ENCODE results near the gene C5orf22. TPM values are rescaled to one million over a fixed set of nuclear protein-coding genes. Genes with fewer than 3 reads are reported as not detected.

C5orf22 gene
- total and polyA plus RNA-seq, 2 experiments from 2014 or later, result 14.7 to 33.6 TPM

DNA sequence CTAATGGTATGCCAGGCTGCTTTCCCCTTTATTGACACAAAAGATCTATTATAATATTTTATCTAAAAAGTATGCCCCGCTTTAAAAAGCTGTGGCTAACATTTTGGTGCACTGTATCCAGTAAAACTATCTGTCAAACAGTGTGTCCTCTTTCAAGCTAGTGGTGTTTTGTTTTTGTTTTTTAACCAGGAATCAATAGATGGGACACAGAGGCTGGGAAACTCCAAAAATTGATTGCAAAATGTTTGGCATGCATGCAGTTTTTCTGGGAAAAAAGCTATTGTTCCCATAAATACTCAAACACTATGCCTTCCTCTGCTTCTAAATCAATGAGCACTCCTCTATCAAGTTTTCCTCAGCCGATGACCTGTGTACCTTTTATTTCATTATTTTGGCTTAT lies 72.5 kb downstream of the C5orf22 start:
- no peaks in the 10 kb centered on the region for H3K27me3 ChIP-seq
- H3K9me3 ChIP-seq (ENCODE audit: low read depth), result no peaks in the 10 kb centered on the region
- no peak overlapping the region for H3K27ac ChIP-seq
- TF ChIP-seq, protein P1, sequence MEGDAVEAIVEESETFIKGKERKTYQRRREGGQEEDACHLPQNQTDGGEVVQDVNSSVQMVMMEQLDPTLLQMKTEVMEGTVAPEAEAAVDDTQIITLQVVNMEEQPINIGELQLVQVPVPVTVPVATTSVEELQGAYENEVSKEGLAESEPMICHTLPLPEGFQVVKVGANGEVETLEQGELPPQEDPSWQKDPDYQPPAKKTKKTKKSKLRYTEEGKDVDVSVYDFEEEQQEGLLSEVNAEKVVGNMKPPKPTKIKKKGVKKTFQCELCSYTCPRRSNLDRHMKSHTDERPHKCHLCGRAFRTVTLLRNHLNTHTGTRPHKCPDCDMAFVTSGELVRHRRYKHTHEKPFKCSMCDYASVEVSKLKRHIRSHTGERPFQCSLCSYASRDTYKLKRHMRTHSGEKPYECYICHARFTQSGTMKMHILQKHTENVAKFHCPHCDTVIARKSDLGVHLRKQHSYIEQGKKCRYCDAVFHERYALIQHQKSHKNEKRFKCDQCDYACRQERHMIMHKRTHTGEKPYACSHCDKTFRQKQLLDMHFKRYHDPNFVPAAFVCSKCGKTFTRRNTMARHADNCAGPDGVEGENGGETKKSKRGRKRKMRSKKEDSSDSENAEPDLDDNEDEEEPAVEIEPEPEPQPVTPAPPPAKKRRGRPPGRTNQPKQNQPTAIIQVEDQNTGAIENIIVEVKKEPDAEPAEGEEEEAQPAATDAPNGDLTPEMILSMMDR (IDR thresholded peaks at IDR 0.05; ENCODE audit: low read depth, low read length), result no peak
- no peak overlapping the region for H3K4me3 ChIP-seq
- DNase-seq (ENCODE audit: low read depth in 1 of 2, low spot score in 1 of 2), result no peak
- no peaks in the 10 kb centered on the region for H3K36me3 ChIP-seq
- no peaks in the 10 kb centered on the region for H3K4me1 ChIP-seq (ENCODE audit: low read depth)

Other genes with a start within 250 kb of the C5orf22 start
- 41.5 and 42.1 TPM in 2 replicates for gene DROSHA, start 208 bp upstream of the C5orf22 start, total RNA-seq
- 27.7 and 39.6 TPM in 2 replicates for gene DROSHA, start 208 bp upstream of the C5orf22 start, polyA plus RNA-seq
- gene PDZD2, start 106.8 kb downstream of the C5orf22 start, total RNA-seq, result 1.9 and 3.5 TPM in 2 replicates
- gene PDZD2, start 106.8 kb downstream of the C5orf22 start, polyA plus RNA-seq, result 3.0 and 5.8 TPM in 2 replicates